ENCODE data around the gene LSS.

DNA sequence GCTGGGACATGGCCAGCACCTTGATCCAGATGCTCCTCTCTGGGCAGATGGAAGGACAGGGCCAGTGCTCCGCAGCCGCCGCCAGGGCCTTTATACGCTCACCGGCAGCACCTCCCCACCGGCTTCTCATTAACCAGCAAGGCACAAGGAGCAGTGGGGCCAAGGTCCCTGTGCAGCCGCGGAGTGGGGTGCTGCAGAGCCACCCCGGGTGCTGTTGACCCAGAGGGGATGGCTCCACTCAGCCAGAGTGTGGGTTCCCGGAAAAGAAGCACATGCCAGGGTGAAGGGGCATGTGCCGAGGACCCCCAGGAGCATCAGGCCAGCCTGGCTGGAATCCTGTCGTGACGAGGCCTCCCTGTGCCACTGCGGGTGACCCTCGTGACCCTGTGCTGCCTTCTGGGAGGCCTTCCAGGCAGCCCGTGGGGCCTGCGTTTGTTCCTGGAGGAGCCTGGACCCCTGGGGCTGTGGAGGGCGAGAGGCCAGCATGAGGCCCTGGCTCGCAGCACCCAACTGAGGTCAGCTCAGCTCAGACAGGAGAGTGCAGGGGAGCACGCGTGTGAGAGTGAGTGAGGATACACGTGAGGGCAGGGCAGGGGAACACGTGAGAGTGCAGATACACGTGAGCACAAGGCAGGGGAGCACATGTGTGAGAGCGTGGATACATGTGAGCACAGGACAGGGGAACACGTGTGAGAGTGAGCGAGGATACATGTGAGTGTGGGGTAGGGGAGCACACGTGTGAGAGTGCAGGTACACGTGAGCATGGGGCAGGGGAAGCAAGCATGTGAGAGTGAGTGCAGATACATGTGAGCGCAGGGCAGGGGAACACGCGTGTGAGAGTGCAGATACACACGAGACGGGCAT, 72.8 kb downstream of the LSS start, which contains the start of gene FTCD:
- TF ChIP-seq, protein P1, sequence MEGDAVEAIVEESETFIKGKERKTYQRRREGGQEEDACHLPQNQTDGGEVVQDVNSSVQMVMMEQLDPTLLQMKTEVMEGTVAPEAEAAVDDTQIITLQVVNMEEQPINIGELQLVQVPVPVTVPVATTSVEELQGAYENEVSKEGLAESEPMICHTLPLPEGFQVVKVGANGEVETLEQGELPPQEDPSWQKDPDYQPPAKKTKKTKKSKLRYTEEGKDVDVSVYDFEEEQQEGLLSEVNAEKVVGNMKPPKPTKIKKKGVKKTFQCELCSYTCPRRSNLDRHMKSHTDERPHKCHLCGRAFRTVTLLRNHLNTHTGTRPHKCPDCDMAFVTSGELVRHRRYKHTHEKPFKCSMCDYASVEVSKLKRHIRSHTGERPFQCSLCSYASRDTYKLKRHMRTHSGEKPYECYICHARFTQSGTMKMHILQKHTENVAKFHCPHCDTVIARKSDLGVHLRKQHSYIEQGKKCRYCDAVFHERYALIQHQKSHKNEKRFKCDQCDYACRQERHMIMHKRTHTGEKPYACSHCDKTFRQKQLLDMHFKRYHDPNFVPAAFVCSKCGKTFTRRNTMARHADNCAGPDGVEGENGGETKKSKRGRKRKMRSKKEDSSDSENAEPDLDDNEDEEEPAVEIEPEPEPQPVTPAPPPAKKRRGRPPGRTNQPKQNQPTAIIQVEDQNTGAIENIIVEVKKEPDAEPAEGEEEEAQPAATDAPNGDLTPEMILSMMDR (conservative IDR thresholded peaks at IDR 0.05; ENCODE audit: low read depth, low read length), result no peak
- no peak for TF ChIP-seq EZH2 (IDR thresholded peaks at IDR 0.05; ENCODE audit: low read length, unreplicated experiment)
